Measurements from ENCODE around the gene MFSD6L. TPM values are rescaled to one million over a fixed set of nuclear protein-coding genes. Genes with fewer than 3 reads are reported as not detected.

The MFSD6L gene
- total RNA-seq, 4 donors from 2014 or later = 0.26 to 1.0 (median 0.65) TPM

GRCh38 chr17:8825802-8826201, 26.6 kb upstream of the MFSD6L start:
- no peak overlapping the region for H3K27ac ChIP-seq
- peaks cover 4% of the 10 kb centered on the region for H3K9me3 ChIP-seq
- no peaks in the 10 kb centered on the region for H3K36me3 ChIP-seq
- peaks cover 24% of the 10 kb centered on the region for H3K27me3 ChIP-seq
- TF ChIP-seq EP300 (IDR thresholded peaks at IDR 0.05) (no peak), POLR2A (IDR thresholded peaks at IDR 0.05) (no peak), POLR2AphosphoS5 (IDR thresholded peaks at IDR 0.05) (no peak)
- TF ChIP-seq, protein P1, sequence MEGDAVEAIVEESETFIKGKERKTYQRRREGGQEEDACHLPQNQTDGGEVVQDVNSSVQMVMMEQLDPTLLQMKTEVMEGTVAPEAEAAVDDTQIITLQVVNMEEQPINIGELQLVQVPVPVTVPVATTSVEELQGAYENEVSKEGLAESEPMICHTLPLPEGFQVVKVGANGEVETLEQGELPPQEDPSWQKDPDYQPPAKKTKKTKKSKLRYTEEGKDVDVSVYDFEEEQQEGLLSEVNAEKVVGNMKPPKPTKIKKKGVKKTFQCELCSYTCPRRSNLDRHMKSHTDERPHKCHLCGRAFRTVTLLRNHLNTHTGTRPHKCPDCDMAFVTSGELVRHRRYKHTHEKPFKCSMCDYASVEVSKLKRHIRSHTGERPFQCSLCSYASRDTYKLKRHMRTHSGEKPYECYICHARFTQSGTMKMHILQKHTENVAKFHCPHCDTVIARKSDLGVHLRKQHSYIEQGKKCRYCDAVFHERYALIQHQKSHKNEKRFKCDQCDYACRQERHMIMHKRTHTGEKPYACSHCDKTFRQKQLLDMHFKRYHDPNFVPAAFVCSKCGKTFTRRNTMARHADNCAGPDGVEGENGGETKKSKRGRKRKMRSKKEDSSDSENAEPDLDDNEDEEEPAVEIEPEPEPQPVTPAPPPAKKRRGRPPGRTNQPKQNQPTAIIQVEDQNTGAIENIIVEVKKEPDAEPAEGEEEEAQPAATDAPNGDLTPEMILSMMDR (IDR thresholded peaks at IDR 0.05) = no peak
- DNase-seq (ENCODE audit: low spot score in 2 of 2) = no peak
- no peak overlapping the region for H3K4me3 ChIP-seq
- no peaks in the 10 kb centered on the region for H3K4me1 ChIP-seq
- WGBS = 45% methylated on average over 2 of the region's 2 CpGs

GRCh38 chr17:8823279-8823678, 24.1 kb upstream of the MFSD6L start:
- no peaks in the 10 kb centered on the region for H3K36me3 ChIP-seq
- peaks cover 16% of the 10 kb centered on the region for H3K27me3 ChIP-seq
- TF ChIP-seq POLR2AphosphoS5 (IDR thresholded peaks at IDR 0.05) = no peak
- TF ChIP-seq, protein P1 (IDR thresholded peaks at IDR 0.05) = no peak
- no peak for TF ChIP-seq EP300 (IDR thresholded peaks at IDR 0.05)
- TF ChIP-seq POLR2A (IDR thresholded peaks at IDR 0.05) = no peak
- H3K27ac ChIP-seq = no peak overlapping the region
- DNase-seq (ENCODE audit: low spot score in 2 of 2) = no peak
- H3K4me1 ChIP-seq = no peaks in the 10 kb centered on the region
- H3K9me3 ChIP-seq = peaks cover 4% of the 10 kb centered on the region
- no peak overlapping the region for H3K4me3 ChIP-seq
- 96% methylated on average over 5 of the region's 5 CpGs for WGBS

- Histone ChIP-seq H3K36me3 (no peaks in the 10 kb centered on the region), H3K27ac (no peak overlapping the region), H3K4me1 (no peaks in the 10 kb centered on the region), H3K9me3 (peaks cover 4% of the 10 kb centered on the region), H3K4me3 (no peak overlapping the region), H3K27me3 (peaks cover 18% of the 10 kb centered on the region)
- DNase-seq (ENCODE audit: low spot score in 2 of 2) = peak in 1 of 2 donors; percentile 47
- no peak for TF ChIP-seq EP300 (IDR thresholded peaks at IDR 0.05)
- TF ChIP-seq, protein P1 (IDR thresholded peaks at IDR 0.05) = no peak
- TF ChIP-seq POLR2A (IDR thresholded peaks at IDR 0.05) = no peak
- TF ChIP-seq POLR2AphosphoS5 (IDR thresholded peaks at IDR 0.05) = no peak
- WGBS = 88% methylated on average over 5 of the region's 5 CpGs
Observed at GRCh38 chr17:8822401-8823035, 23.4 kb upstream of the MFSD6L start.

GRCh38 chr17:8821446-8822105, 22.4 kb upstream of the MFSD6L start:
- WGBS = 81% methylated on average over 10 of the region's 10 CpGs
- H3K4me3 ChIP-seq = no peak overlapping the region
- TF ChIP-seq EP300 (IDR thresholded peaks at IDR 0.05) = no peak
- TF ChIP-seq POLR2AphosphoS5 (IDR thresholded peaks at IDR 0.05) = no peak
- TF ChIP-seq POLR2A (IDR thresholded peaks at IDR 0.05) = no peak
- TF ChIP-seq, protein P1 (IDR thresholded peaks at IDR 0.05) = no peak
- H3K27ac ChIP-seq = no peak overlapping the region
- H3K9me3 ChIP-seq = peaks cover 4% of the 10 kb centered on the region
- H3K36me3 ChIP-seq = no peaks in the 10 kb centered on the region
- peaks cover 17% of the 10 kb centered on the region for H3K27me3 ChIP-seq
- DNase-seq (ENCODE audit: low spot score in 2 of 2) = peak in 1 of 2 donors; percentile 73
- no peaks in the 10 kb centered on the region for H3K4me1 ChIP-seq

GRCh38 chr17:8820311-8821010, 21.3 kb upstream of the MFSD6L start:
- 71% methylated on average over 8 of the region's 8 CpGs for WGBS
- Histone ChIP-seq H3K4me1 (no peaks in the 10 kb centered on the region), H3K9me3 (peaks cover 4% of the 10 kb centered on the region), H3K27me3 (peaks cover 17% of the 10 kb centered on the region), H3K4me3 (no peak overlapping the region), H3K27ac (no peak overlapping the region), H3K36me3 (no peaks in the 10 kb centered on the region)
- TF ChIP-seq, protein P1 (IDR thresholded peaks at IDR 0.05) = no peak
- TF ChIP-seq POLR2AphosphoS5 (IDR thresholded peaks at IDR 0.05) = no peak
- TF ChIP-seq POLR2A (IDR thresholded peaks at IDR 0.05) = no peak
- no peak for TF ChIP-seq EP300 (IDR thresholded peaks at IDR 0.05)
- no peak for DNase-seq (ENCODE audit: low spot score in 2 of 2)
